GM18508 (cell line): Measurements from ENCODE around the gene ENG.

ENCODE experiments used
- ATAC-seq: cut with Tn5 transposase; IDR thresholded peaks from one replicate; pipeline ENCODE4 v1.9.1; 2021; ENCODE audit warnings: moderate number of reproducible peaks; ENCODE audit not compliant: insufficient read depth, unreplicated experiment

Gene ENG

GRCh38 chr9:127767410-127767809 is 87.0 kb downstream of the ENG start:
- ATAC-seq, result no peak

- no peak for ATAC-seq
Observed at GRCh38 chr9:127765418-127765817, 89.0 kb downstream of the ENG start.
